ENCODE data around the gene SEMA4B. TPM values are rescaled to one million over a fixed set of nuclear protein-coding genes. Genes with fewer than 3 reads are reported as not detected.

SEMA4B gene
- total and polyA plus RNA-seq, 2 of the 8 experiments (the other 6 are each of a cell fraction or from before 2014, with no cell fraction given) = 42.7 to 43.0 TPM

DNA sequence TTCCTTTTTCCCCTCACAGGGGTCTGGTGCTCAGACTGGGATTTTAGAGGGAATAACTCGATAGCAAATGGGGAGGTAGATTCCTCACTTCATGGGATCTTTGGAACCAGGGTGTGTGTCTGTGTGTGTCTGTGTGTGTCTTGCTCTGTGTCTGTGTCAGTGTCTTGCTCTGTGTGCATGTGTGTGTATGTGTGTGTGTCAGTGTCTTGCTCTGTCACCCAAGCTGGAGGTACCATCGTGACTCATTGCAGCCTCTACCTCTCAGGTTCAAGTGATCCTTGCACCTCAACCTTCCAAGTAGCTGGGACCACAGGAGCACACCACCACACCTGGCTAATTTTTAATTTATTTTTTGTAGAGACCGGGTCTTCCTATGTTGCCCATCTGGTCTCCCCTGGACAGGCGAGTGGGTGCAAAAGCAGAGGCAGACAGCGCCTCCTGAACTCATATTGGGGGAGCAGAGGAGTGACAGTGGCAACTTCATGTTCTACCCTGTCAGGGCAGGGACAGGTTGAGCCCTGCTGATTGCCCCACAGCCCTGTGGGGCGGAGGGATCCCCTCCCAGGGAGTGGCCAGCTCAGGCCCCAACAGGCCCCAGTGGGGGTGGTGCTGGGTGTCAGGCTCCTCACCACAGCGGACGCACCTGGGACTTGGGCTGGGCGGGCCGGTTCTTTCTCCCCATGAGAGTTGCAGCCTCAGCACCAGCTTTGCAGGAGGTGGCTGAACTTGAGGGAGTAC, 10.4 kb upstream of the SEMA4B start:
- Histone ChIP-seq H2BK12ac (ENCODE audit: low read depth, low read length) (no peak overlapping the region), H3K9me3 (ENCODE audit: insufficient read depth in 2 of 2, low read depth in 1 of 2, low read length in 1 of 2) (no peaks in the 10 kb centered on the region), H3K23me2 (ENCODE audit: low read depth, low read length) (peaks cover 2% of the 10 kb centered on the region; the same call in 1 of the 2 replicates), H2BK5ac (ENCODE audit: low read depth, low read length) (peak overlapping the region; percentile 9; the same call in 1 of the 2 replicates), H4K5ac (ENCODE audit: insufficient read length, low read depth, low read length) (no peak overlapping the region), H3K4me1 (replicated peaks in 1 of 4; ENCODE audit: control insufficient read depth in 3 of 4, insufficient read depth in 4 of 4, low read length in 3 of 4) (peaks cover 0 to 10% (median 6%) of the 10 kb centered on the region in 4 experiments; a peak in 6 of 7 replicates), H3K23ac (ENCODE audit: insufficient read length) (no peak overlapping the region), H2BK15ac (ENCODE audit: low read length) (no peak overlapping the region), H2AK5ac (ENCODE audit: low read depth, low read length) (no peak overlapping the region), H4K91ac (replicated peaks; ENCODE audit: insufficient read length, low read length) (no peak overlapping the region), H3K79me2 (ENCODE audit: control insufficient read depth in 1 of 2, insufficient read depth in 2 of 2, low read length in 2 of 2) (no peaks in the 10 kb centered on the region), H3K4me2 (ENCODE audit: insufficient read depth in 1 of 2, low read depth in 2 of 2, low read length in 2 of 2) (no peak overlapping the region), H3K9ac (replicated peaks in 1 of 4; ENCODE audit: extremely low read depth in 1 of 4, low read depth in 3 of 4, low read length in 3 of 4) (no peak overlapping the region; a peak in 1 of 7 replicates), H3K4ac (replicated peaks; ENCODE audit: insufficient read length, low read depth, low read length) (no peak overlapping the region), H3K79me1 (ENCODE audit: low read depth, low read length) (peaks cover 3% of the 10 kb centered on the region; the same call in 1 of the 2 replicates), H3K27me3 (replicated peaks in 1 of 4; ENCODE audit: control insufficient read depth in 3 of 4, extremely low read depth in 1 of 4, insufficient read depth in 3 of 4, low read length in 3 of 4) (no peaks in the 10 kb centered on the region), H3K14ac (ENCODE audit: insufficient read length) (no peak overlapping the region), H4K20me1 (replicated peaks in 1 of 2; ENCODE audit: control insufficient read depth in 1 of 2, insufficient read depth in 2 of 2, low read length in 2 of 2) (peaks cover 0 to 2% of the 10 kb centered on the region in 2 experiments), H3K36me3 (ENCODE audit: control insufficient read depth in 2 of 4, insufficient read depth in 4 of 4, low read length in 3 of 4) (no peaks in the 10 kb centered on the region), H2BK120ac (replicated peaks; ENCODE audit: low read depth, low read length) (no peak overlapping the region), H4K8ac (ENCODE audit: extremely low read depth, insufficient read depth, low read length) (no peak overlapping the region), H2AFZ (ENCODE audit: low read length) (no peak overlapping the region), H2BK20ac (ENCODE audit: low read length) (no peak overlapping the region), H3K18ac (ENCODE audit: extremely low read depth, low read length) (no peak overlapping the region), H3K27ac (ENCODE audit: low read depth, low read length) (no peak overlapping the region), H3K4me3 (ENCODE audit: extremely low read depth in 1 of 4, insufficient read depth in 2 of 4, low read depth in 3 of 4, low read length in 4 of 4) (no peak overlapping the region), H3K56ac (replicated peaks; ENCODE audit: insufficient read length, low read depth, low read length) (no peak overlapping the region)
- 89% methylated on average over 10 of the region's 10 CpGs; no CpG with 5 or more reads in 1 of the 2 experiments for WGBS, 2 experiments (ENCODE audit: extremely low coverage in 1 of 2, insufficient coverage in 1 of 2, insufficient read length in 1 of 2, insufficient replicate concordance in 2 of 2, low coverage in 1 of 2, low lambda C conversion rate in 2 of 2, missing lambda C conversion rate in 1 of 2)
- DNase-seq (ENCODE audit: low read depth in 1 of 2, low spot score in 2 of 2) (no peak), FAIRE-seq (no peak)
- TF ChIP-seq NRF1 (IDR thresholded peaks at IDR 0.05; ENCODE audit: low read depth, low read length) = no peak
- no peak for TF ChIP-seq ZNF274 (IDR thresholded peaks at IDR 0.05; ENCODE audit: borderline replicate concordance, extremely low read depth, low read length)
- no peak for TF ChIP-seq FOSL1 (IDR thresholded peaks at IDR 0.05; ENCODE audit: insufficient read depth, low read depth, low read length)
- no peak for TF ChIP-seq TAF7 (optimal IDR thresholded peaks at IDR 0.05; ENCODE audit: borderline replicate concordance, low read depth, low read length)
- no peak for TF ChIP-seq JUND (IDR thresholded peaks at IDR 0.05; ENCODE audit: low read length)
- ChIA-PET POLR2A (ENCODE audit: partially characterized antibody) (interaction anchor here (0.6 to 1.5 kb wide), 3 partner anchors 12 to 38 kb away, joined by 3 to 5 read pairs (median 4); no protein-coding TSS in a partner anchor), CTCF (ENCODE audit: partially characterized antibody) (interaction anchor here (0.9 to 3.7 kb wide), 5 partner anchors 16 to 115 kb away, joined by 3 to 14 read pairs (median 4); no protein-coding TSS in a partner anchor)
